Mesothelial cell of epicardium (in vitro differentiated cells): ENCODE data around the gene DLGAP1. TPM values are rescaled to one million over a fixed set of nuclear protein-coding genes. Genes with fewer than 3 reads are reported as not detected.

Experiments used
- DNase-seq, 2 experiments: peaks; one replicate each; pipeline ENCODE4 v3.0.0; 2021; ENCODE audit warnings: low spot score in 2 of 2; ENCODE audit not compliant: unreplicated experiment in 2 of 2
- H3K27ac Mint-ChIP-seq: 2 replicates; pipeline ENCODE4 v1.8.0; 2021; ENCODE audit warnings: mixed read lengths
- H3K27me3 Mint-ChIP-seq: 2 replicates; pipeline ENCODE4 v1.8.0; 2021; ENCODE audit warnings: low read depth, mixed read lengths
- H3K36me3 Mint-ChIP-seq: 2 replicates; pipeline ENCODE4 v1.8.0; 2021; ENCODE audit warnings: mixed read lengths
- H3K4me1 Mint-ChIP-seq: 2 replicates; pipeline ENCODE4 v1.8.0; 2021; ENCODE audit warnings: mixed read lengths
- H3K4me3 Mint-ChIP-seq: 2 replicates; pipeline ENCODE4 v1.8.0; 2021; ENCODE audit warnings: mild to moderate bottlenecking, moderate library complexity, mixed read lengths
- H3K9me3 Mint-ChIP-seq: 2 replicates; pipeline ENCODE4 v1.8.0; 2021; ENCODE audit warnings: mixed read lengths
- total RNA-seq: library from RNA; stranded (reverse); gene quantifications from 3 replicates; pipeline ENCODE4 v1.2.1, GENCODE V29; 2021
- TF ChIP-seq, protein P1 (sequence below): fragments of 200-600 bp; sonication (generic); IDR thresholded peaks from one replicate; pipeline ENCODE4 v1.5.0; 2021; ENCODE audit warnings: antibody characterized with exemption; ENCODE audit not compliant: unreplicated experiment

The DLGAP1 gene
- total RNA-seq, 1 donor from 2014 or later: 4.6 TPM

DNA sequence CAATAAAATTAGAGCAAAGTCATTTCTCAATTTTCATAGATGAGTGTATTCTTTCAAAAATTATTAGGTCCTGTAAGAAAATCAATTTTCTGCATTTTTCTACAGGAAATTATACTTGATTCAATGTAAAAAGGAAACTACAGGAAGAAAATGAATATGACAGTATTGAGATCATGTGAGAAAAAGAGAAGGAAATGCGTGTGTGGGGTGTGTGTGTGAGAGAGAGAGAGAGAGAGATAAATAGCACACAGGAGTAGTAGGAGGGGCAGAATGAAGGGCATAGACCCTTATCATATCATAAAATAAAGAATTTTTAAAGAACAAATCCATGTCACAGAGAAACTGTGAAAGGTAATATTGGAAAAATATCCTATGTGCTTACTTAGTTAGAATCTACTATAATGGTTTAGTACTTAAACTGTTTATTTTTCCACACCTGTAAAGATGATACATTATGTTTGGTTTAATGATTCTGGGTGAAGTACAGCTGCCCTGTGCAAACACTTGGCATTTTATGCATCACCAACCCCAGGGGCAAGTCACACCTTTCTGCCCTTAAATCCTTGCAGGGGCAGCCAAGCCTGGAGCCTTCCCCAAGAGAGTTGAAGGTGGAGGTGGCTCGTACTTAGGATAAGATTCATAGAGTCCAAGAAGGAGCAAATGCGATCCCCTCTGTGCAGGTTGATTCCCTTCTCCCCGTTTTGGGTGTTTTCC is 728.7 kb downstream of the DLGAP1 start:
- peaks cover 7% of the 10 kb centered on the region for H3K9me3 Mint-ChIP-seq
- H3K36me3 Mint-ChIP-seq: peaks cover 11% of the 10 kb centered on the region
- no peaks in the 10 kb centered on the region for H3K27me3 Mint-ChIP-seq
- peak overlapping the region; percentile 98 for H3K27ac Mint-ChIP-seq
- no peak overlapping the region for H3K4me3 Mint-ChIP-seq
- TF ChIP-seq, protein P1, sequence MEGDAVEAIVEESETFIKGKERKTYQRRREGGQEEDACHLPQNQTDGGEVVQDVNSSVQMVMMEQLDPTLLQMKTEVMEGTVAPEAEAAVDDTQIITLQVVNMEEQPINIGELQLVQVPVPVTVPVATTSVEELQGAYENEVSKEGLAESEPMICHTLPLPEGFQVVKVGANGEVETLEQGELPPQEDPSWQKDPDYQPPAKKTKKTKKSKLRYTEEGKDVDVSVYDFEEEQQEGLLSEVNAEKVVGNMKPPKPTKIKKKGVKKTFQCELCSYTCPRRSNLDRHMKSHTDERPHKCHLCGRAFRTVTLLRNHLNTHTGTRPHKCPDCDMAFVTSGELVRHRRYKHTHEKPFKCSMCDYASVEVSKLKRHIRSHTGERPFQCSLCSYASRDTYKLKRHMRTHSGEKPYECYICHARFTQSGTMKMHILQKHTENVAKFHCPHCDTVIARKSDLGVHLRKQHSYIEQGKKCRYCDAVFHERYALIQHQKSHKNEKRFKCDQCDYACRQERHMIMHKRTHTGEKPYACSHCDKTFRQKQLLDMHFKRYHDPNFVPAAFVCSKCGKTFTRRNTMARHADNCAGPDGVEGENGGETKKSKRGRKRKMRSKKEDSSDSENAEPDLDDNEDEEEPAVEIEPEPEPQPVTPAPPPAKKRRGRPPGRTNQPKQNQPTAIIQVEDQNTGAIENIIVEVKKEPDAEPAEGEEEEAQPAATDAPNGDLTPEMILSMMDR: no peak
- H3K4me1 Mint-ChIP-seq: peaks cover 51% of the 10 kb centered on the region
- DNase-seq: no peak

DNA sequence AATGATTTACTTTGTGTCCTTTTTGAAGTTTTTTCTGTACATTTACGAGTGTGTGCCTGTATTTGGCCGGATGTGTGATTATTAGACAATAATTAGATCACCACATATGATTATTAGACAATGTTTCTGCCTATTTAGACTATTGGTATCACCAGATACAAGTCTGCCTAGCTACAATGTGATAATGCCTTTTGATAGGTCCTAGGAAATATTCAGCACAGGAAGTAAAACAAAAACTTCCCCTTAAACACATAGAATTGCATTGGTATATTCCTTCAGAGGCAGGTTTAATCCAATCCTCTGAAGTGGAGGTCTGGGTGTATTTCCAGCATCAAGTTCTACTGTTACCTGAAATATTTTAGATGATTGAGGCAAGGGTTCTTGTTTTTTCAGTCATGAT is 730.0 kb downstream of the DLGAP1 start:
- Mint-ChIP-seq H3K9me3 (peaks cover 7% of the 10 kb centered on the region), H3K27ac (peak overlapping the region; percentile 98), H3K4me3 (peak overlapping the region; percentile 4), H3K36me3 (peaks cover 11% of the 10 kb centered on the region), H3K27me3 (no peaks in the 10 kb centered on the region), H3K4me1 (peaks cover 63% of the 10 kb centered on the region)
- TF ChIP-seq, protein P1: no peak
- DNase-seq: no peak

DNA sequence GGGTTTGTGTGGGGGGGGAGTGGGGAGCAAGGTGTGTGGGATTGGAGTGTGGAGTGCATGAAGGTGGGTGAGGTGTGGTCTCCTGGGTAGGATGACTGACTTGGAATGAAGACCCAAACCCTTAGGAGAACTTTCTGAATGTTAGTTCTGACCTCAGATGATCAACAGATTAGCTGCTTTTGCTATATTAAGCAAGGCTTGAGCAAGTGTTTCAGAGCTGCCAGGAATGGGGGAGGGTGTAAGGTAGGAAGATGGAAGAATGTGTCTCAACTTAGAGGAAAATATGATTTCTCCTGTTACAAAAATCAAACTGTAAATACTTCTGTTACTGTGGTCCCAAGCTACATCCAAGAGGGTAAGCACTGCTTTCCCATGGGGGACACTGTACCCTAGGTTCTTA is 731.6 kb downstream of the DLGAP1 start:
- Mint-ChIP-seq H3K36me3 (peaks cover 9% of the 10 kb centered on the region), H3K4me1 (peaks cover 70% of the 10 kb centered on the region), H3K9me3 (peaks cover 4% of the 10 kb centered on the region), H3K4me3 (peak overlapping the region; percentile 37), H3K27me3 (no peaks in the 10 kb centered on the region), H3K27ac (peak overlapping the region; percentile 98)
- TF ChIP-seq, protein P1: no peak
- DNase-seq: no peak

DNA sequence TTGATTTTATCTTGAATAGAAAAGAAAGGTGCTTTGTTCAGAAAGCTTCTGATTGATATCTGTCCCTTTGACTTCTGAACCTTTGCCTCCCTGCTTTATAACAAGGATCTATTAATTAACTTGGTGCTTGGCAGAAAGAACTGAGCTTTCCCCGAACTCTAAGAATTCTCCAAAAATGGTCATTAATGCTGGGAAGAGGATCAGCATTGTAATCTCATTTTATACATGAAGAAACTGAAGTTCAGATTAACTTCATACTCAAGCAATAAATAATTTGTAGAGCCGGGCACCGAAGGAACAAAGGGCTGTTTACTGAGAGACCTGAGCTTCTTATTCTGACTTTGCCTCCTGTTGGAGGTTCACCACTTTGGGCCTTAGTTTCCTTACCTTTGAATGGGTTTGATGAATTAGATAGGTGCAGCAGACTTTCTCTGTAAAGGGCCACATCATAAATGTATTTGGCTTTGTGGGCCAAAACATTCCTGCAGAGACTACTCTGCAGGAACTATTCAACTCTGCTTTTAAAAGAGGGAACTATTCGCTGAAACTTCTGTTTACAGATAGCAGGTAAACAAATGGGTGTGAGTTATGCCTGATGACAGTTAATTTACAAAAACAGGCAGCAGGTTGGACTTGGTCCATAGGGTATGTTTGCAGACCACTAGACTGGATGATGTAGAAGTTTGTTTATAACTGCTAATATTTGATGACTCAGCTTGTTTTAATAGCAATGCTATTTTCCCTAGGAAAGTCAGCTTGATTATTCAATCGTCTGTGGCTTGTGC is 732.3 kb downstream of the DLGAP1 start:
- TF ChIP-seq, protein P1: no peak
- Mint-ChIP-seq H3K27me3 (no peaks in the 10 kb centered on the region), H3K4me1 (peaks cover 73% of the 10 kb centered on the region), H3K9me3 (no peaks in the 10 kb centered on the region), H3K4me3 (peak overlapping the region; percentile 37), H3K36me3 (peaks cover 5% of the 10 kb centered on the region), H3K27ac (peak overlapping the region; percentile 98)
- no peak for DNase-seq

DNA sequence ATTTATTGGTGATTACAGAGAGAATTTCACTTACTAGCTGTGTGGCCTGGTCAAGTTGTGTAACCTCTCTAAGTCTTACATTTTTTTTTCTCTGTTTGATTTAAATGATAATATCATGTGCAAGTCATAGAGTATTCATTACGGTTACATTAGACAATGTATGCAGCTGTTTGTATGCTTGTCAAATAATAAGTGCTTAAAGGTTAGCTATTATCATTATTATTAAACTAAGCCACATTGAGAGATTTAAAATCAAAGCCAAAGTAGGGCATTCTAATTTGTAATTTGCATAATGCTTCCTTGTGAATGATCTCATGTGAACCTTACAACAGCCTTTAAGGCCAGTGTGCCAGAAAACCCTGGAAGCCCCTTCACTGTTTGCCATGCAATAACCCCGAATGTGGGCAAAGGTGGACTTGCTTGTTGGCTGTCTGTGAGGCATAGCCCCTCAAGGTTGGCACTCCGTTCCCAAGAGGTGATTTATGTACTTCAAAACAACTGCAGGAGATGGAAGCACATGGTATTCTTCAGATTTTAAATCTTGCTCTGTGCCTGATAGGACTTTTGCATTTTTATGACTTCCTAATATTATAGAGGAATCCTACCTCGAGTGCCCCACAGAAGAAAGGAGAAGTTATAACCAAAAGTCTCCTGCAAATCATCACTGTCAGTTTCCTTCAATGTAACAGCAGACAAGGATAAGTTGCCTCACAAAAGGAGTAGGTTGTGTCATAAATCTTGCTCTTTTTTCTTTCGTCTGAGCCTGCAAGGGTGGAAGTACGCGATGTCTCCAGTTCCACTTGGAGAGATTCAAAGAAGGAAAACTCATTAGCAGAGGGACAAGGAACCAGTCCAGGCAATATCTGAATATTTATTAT is 733.1 kb downstream of the DLGAP1 start:
- peaks cover 77% of the 10 kb centered on the region for H3K4me1 Mint-ChIP-seq
- peak overlapping the region; percentile 98 for H3K27ac Mint-ChIP-seq
- peaks cover 1% of the 10 kb centered on the region for H3K36me3 Mint-ChIP-seq
- H3K27me3 Mint-ChIP-seq: no peaks in the 10 kb centered on the region
- H3K4me3 Mint-ChIP-seq: no peak overlapping the region
- TF ChIP-seq, protein P1: no peak
- no peaks in the 10 kb centered on the region for H3K9me3 Mint-ChIP-seq
- DNase-seq: no peak
